ENCODE data around the gene PSMG2.
A peak's percentile ranks its signal among the peaks of the same experiment; 100 is the strongest.

Gene PSMG2

DNA sequence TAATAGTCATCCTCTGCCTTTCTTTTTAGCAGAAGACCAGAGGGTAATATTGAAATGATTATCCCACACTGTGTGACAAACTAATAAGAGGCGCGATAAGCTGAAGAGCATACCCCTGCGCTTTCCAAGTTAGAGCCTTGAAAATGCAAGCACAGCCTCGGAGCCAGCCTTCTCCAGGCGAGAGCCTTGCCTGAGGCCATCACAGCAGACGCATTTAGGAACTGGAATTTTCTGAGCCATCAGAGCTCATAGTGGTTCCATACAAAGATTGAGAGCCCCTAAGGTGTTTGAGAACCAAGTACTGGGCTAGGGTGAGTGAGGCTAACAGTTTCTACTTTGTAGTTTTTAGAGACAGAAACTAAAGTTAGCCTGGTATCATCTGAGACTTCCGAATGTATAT, 19.9 kb downstream of the PSMG2 start:
- DNase-seq (ENCODE audit: low read depth), result no peak
- TF ChIP-seq, protein P1, sequence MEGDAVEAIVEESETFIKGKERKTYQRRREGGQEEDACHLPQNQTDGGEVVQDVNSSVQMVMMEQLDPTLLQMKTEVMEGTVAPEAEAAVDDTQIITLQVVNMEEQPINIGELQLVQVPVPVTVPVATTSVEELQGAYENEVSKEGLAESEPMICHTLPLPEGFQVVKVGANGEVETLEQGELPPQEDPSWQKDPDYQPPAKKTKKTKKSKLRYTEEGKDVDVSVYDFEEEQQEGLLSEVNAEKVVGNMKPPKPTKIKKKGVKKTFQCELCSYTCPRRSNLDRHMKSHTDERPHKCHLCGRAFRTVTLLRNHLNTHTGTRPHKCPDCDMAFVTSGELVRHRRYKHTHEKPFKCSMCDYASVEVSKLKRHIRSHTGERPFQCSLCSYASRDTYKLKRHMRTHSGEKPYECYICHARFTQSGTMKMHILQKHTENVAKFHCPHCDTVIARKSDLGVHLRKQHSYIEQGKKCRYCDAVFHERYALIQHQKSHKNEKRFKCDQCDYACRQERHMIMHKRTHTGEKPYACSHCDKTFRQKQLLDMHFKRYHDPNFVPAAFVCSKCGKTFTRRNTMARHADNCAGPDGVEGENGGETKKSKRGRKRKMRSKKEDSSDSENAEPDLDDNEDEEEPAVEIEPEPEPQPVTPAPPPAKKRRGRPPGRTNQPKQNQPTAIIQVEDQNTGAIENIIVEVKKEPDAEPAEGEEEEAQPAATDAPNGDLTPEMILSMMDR (conservative IDR thresholded peaks at IDR 0.05; ENCODE audit: low read depth, low read length), result no peak
- H3K4me3 ChIP-seq (ENCODE audit: low read depth, low read length), result no peak overlapping the region

DNA sequence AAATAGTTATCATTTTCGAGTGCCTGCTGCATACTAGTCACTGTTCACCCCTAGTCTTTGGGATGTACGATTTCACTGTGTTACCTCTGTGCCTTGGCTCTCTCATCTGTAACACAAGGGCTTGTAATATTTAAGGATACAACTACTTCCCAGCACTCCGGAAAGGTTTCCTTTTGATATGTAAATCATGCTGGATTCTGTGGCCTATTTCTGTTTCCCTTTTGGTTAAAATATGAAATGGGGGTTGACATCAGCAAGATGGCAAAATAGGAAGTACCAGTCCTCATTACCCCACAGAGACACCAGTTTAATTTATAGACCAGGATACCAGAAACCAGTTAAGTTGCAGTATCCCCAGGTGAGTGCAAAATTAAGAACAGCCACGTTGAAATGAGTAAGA, 23.5 kb downstream of the PSMG2 start:
- no peak for DNase-seq (ENCODE audit: low read depth)
- TF ChIP-seq, protein P1 (conservative IDR thresholded peaks at IDR 0.05; ENCODE audit: low read depth, low read length), result no peak
- no peak overlapping the region for H3K4me3 ChIP-seq (ENCODE audit: low read depth, low read length)

DNA sequence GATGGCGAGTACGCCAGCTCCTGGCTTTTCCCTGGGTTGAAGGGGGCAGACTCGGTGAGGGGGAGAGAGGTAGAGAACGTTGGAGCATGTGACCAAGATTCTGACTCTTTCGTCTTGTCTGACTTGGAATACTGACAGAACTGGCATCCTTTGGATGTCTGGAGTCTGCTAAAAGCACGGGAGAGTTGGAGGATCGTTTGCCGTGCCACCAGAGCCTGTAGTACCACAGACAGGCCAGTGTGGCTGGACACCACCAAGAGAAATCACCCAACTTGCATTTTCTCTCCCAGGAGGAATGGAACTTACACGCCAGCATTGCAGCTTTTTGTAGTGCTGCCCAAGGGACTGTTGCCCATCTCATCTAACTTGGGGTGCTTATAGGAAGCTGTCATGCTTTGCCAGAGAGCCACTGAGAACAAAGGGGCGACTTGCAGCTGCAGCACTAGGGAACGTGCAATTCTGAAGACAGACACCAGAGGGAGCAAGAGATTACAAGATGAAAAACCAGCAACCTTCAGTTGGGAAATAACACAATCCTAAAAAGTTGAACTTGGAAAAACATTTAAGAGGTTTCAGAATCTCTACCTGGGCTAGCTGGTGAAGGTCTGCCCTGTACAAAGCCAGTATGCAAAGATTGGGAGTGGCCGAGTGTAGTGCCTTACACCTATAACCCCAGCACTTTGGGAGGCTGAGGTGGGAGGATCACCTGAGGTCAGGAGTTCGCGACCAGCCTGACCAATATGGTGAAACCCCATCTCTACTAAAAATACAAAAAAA, 24.1 kb downstream of the PSMG2 start:
- no peak overlapping the region for H3K4me3 ChIP-seq (ENCODE audit: low read depth, low read length)
- peak; percentile 88 for DNase-seq (ENCODE audit: low read depth)
- TF ChIP-seq, protein P1 (conservative IDR thresholded peaks at IDR 0.05; ENCODE audit: low read depth, low read length), result peak; percentile 86

DNA sequence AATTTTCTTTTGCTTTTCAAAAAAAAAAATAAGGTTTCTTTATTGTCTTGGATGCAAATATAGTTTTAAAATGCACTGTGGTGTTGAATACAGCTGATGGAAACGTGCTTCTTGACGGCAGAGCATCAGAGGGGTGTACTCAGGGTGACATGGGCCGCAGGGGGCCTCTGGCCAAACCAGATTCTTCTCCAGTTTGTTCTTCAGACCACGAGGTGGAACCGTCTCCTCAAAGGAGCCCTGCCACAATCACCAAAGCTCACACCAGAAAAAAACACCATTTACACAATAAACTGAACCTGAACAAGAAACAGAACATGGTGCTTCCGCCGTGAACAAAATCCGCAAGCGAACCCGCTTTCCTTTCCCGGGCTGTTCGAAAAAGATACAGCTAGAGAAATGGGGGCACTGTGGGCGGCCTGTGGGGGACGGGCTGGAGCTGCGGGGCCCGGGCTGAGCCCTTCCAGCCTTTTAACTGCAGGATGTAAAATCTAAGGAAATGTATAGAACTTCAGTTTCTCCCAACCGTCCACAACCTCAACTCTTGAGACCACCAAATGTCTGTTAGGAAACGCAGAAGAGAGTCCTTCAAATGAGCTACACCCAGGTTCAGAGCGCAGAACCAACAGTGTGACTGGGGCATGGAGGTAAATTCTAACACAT, 34.5 kb downstream of the PSMG2 start:
- TF ChIP-seq, protein P1 (conservative IDR thresholded peaks at IDR 0.05; ENCODE audit: low read depth, low read length), result no peak
- no peak for DNase-seq (ENCODE audit: low read depth)
- no peak overlapping the region for H3K4me3 ChIP-seq (ENCODE audit: low read depth, low read length)

DNA sequence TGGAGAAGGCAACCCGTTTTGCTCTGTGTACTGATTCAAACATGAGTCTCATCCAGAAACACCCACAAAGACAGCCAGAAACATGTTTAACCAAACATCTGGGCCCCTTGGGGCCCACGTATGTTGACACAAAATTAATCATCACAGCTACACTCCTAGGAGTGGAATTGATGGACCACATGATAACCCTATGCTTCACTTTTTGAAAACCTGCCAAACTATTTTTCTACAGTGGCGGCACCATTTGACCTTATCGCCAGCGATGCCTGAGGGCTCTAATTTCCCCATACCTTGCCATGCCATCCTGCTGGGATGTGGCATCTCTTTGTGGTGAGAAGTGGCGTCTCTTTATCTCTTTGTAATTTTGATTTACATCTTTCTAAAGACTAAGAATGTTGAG, 38.5 kb downstream of the PSMG2 start:
- no peak overlapping the region for H3K4me3 ChIP-seq (ENCODE audit: low read depth, low read length)
- TF ChIP-seq, protein P1 (conservative IDR thresholded peaks at IDR 0.05; ENCODE audit: low read depth, low read length), result no peak
- DNase-seq (ENCODE audit: low read depth), result peak; percentile 72

DNA sequence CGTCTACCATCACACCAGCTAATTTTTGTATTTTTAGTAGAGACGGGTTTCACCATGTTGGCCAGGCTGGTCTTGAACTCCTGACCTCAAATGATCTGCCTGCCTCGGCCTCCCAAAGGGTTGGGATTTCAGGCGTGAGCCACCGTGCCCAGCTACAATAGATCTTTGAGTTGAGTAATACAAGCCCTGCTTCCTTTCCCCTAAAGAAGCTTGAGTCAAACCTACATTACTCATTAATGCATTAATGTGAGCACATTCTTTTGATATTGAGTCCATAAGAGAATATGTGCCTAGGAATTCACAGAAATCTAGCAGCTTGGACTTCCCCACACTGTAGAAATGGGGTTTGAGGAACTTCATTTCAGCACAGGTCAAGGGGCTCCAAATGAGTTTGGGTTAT, 39.6 kb downstream of the PSMG2 start:
- TF ChIP-seq, protein P1 (conservative IDR thresholded peaks at IDR 0.05; ENCODE audit: low read depth, low read length), result no peak
- DNase-seq (ENCODE audit: low read depth), result peak; percentile 71
- H3K4me3 ChIP-seq (ENCODE audit: low read depth, low read length), result no peak overlapping the region

Data from choroid plexus epithelial cell (primary cell).